Islet of Langerhans (tissue), 1 donor: ENCODE data around the gene TDRD10.

Source experiments
- FAIRE-seq: peaks from one replicate; lab custom pipeline; 2011; peaks lifted over from hg19 to GRCh38; lab: Jason Lieb, UNC

The TDRD10 gene

DNA sequence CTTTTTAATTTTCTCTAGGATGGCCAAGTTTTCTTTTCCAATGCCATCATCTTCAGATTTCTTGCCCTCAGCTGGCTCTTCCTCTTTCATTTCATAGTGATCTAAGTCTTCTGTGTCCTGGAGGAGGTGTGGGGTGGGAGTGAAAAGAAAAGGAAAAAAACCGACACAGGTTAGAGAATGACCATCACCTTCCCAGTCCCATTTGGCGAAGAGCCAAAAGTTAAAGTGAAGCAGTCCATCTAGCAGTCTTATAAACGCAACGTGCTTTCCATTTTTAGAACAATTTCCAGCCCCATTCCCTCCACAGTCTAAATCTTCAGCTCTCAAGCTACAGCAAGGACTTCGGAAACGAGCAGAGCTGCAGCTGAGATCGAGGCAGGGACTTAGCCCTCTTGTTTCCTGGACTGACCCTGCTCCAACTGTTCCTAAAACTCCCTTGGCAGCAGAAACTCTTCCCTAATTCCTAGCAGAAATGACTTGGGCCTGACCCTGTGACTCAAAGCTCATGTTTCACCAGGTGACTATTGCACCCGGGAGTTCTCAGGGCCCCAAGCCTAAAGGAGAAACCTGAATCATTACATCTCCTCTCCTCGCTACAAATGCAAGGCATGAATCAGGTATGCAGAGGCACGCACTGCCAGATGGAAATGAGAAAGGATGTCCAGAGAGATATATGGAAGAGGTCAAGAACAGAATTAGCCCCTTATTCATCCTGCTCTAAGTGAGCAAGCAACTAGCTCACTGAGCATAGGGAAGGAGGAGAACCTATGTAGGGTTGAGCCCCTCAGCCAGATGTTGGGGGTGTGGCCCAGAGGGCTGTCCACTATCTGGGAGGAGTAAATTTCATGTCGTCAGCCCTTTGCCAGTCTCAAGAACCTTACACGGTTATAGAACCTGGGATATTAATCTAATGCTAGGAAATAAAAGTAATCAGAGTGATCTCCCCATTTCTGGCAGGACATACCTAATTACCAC lies 51.3 kb downstream of the TDRD10 start:
- FAIRE-seq, result no peak

DNA sequence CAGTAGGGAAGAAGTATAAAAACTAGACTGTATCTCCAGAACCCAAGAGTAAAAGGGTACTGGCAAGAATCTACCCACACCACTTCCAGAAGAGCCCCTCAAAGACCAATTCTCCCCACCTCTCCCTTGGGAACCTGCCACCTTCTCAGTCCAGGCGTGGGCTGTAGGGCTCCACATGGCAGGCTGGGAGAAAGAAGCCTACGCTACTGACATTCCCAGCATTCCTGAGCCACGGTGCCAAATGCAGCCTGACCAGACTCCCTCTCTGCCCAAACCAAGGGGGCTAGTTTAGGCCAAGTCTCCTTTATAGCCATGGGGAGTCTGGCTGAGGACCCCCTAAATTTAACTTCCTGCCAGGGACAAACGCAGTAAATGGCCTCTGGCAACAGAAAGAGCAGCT lies 54.4 kb downstream of the TDRD10 start:
- no peak for FAIRE-seq

DNA sequence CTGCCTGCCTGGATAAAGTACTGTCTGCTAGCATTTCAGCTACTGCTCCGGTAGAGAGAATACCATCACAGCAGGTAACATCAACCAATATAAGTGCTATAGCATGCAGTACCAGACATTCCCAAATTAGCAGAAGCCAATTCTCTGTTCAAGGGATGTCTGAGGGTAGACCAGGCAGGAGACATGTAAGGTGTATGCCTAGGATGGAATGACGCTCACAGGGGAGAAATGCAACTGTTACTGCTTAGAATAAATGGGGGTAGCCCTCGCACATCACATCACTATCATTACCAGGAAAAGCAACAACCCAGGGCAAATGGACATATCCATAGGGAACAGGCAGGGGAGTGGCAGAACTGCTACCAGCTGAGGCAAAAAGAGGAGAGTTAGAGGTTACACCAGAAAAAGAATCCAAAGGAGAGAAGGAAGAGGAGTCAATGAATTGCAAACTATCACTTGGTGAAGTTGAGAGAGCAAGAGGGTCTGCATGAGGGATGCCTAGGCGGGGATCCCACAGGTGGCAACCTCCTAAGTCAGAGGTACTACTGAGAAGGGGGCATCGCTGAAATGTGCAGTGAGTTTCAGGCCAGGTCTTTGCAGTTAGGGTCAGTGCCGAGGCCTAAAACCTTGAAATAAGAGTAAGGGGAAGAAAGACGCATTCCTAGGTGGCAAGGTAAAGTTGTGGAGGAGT lies 55.4 kb downstream of the TDRD10 start:
- no peak for FAIRE-seq

DNA sequence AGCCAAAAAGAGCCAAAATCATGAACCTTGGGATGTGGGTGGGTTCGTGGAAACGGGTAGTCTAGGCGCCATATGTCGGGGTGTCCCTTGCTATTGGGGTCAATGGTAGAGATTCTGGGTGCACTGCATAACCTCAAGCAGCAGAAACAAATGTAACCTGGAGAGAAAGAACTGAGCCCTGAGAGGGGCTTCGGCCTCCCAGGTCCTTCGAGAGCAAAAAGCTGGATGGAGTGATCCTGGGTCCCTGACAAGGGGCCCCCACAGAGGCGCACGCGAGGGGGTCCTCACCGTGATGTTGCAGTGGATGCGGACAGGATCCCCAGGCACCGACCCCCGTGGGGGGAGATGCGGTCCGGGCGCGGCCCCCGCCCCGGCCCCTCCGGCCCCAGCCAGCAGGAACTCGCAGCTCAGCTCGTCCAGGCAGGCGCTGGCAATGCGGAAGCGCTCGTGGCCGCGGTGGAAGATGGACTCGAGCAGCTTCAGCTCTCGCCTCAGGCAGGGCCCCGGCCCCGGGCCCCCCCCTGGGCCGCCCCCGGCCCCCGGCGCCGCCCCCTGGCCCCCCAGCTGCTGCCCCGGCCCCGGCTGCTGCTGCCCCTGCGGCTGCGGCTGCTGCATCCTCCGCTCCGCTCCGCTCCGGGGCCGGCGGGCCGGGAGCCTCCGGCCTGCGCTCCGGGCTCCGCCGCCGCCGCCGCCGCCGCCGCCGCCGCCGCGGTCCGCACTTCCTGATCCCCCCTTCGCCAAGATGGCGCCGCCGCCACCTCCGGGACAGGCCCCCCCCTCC lies 56.1 kb downstream of the TDRD10 start, which contains the start of gene UBE2Q1:
UBE2Q1 (minus strand) TSS at position 724 of the 781 bp plus-strand sequence; CDS start at position 615, 109 bp downstream.
- FAIRE-seq, result no peak

DNA sequence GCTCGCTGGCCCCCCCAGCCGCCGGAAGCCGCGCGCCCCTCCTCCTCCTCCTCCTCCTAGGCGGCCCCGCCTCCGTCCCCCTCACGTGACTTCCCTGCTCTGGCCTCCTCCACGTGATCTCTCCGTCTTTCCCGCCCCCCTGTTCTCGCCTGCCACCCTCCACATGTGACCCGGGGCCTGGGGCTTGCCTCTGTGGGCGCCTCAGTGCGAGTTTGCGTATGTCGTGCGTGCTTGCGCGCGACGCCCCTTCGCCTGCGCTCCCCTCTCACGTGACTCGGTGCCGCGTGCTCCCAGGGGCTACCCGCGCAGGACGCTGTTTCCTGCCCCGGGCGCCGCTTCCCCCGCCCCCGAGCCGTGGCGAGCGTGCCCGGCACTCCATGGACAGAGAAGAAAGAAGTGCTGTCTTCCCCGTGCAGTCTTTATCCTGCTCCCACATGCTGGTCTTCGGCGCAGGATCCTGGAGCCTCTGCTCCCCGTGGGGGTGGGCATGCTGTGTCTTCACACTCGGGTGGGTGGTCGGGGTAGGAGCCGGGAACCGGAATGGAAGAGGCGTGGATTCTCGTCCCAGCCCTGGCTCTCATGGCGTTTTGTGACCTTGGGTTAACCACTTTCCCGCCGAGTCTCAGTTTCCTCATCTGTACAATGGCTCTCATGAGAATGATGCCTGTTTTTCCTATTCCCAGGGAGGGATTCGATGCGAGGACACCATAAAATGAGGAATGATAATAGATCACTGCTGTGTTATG lies 56.9 kb downstream of the TDRD10 start:
- no peak for FAIRE-seq

DNA sequence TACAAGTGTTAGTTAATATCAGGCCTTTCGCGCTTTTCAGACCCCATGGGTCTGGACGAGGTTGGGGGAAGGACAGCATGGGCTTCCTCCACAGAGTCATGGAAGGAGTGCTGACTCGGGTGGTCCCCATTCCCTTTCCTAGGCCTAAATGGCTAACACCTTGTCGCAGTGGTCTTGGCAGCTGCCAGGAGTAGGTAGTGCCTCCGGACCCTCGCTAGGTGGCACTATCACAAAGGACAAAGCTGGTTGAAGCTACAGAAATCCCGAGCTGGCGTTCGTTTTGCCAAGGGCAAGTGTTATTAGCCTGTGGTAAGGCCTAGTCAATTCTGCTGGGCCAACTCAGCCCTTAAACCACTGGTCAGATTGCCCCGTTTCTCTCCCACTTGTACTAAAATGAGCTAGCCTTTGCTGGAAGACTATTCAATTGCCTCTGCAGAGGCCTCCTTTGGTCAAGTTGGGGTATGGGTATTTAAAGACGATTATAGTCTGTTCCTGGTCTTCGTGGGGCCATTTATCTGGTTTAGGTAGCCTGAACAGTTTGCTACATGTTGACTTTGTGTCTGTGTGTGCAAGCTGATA lies 57.5 kb downstream of the TDRD10 start:
- FAIRE-seq, result peak; percentile 66

DNA sequence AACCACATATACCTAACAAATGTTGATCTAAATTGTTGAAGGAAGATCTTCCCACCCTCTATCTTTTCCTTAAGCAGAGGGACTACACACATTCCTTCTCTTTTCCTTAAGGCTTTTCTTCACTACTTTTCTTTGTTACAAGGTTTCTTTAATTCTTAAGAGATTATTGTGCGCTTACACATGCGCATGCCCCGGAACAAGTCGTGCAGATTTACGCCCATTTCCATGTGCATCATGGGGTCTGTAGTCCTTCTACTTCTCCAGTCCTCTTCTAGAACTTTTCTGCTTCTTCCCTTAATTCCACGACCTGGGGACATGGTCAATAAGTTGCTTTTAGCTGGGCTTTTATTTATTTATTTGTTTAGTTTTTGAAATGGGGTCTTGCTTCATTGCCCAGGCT lies 63.9 kb downstream of the TDRD10 start:
- FAIRE-seq, result no peak

DNA sequence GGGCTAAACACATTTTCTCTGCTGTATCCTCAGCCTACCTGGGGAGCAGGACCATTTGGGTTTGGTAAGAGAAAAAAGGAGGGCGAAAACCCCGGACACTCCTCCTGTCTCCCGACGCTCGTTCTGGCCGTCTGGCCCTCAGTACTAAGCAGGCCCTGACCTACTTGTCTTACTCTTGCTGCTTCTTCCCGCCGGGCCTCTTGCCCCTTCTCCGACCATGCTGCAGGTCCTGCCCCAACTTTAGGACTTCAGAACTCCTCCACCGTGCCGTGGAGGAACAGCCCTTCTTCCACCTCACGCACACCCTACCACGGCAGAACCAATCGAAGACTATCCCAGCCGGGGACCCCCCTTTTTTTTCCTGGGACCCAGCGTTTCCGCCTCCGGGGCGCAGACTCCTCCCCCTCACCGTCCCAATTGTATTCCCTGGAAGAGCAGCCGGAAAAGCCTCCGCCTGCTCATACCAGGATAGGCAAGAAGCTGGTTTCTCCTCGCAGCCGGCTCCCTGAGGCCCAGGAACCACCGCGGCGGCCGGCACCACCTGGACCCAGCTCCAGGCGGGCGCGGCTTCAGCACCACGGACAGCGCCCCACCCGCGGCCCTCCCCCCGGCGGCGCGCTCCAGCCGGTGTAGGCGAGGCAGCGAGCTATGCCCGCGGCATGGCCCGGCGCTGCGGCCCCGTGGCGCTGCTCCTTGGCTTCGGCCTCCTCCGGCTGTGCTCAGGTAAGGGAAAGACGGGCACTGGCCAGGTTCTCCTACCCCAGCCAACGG lies 65.6 kb downstream of the TDRD10 start, which contains the start of gene CHRNB2:
CHRNB2 (plus strand) TSS at position 393 of the 771 bp plus-strand sequence; CDS start at position 660, 267 bp downstream.
- no peak for FAIRE-seq

DNA sequence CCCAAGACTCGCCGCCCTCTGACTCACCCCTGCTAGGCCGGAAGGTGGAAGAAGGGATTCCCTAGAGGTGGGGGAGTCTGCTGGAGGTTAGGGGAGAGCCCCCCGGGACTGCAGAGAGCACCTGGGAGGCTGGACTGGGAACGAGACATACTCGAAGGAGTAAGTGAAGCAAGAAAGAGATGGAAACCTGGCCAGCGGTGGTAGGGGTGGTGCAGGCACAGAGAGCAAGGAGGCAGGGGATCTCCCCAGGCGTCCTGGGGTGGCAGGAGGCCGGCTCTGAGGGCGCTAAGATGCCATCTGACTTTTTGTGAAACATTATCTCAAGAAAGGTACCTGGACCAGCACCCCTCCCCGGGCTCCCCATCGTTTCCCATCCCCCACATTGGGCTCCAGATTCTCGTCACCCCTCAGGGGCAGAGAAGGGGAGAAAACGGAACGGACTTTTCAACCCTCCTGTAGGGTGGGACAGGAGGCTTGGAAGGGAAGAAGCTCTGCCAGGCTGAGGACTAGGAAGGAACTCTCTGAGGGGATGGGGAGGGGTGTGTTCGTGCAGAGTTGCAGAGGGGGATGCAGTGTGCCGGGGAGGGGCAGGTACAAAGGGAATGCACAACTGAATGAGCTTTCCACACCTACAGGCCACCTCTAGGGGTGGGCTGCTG lies 66.3 kb downstream of the TDRD10 start:
- FAIRE-seq, result no peak

DNA sequence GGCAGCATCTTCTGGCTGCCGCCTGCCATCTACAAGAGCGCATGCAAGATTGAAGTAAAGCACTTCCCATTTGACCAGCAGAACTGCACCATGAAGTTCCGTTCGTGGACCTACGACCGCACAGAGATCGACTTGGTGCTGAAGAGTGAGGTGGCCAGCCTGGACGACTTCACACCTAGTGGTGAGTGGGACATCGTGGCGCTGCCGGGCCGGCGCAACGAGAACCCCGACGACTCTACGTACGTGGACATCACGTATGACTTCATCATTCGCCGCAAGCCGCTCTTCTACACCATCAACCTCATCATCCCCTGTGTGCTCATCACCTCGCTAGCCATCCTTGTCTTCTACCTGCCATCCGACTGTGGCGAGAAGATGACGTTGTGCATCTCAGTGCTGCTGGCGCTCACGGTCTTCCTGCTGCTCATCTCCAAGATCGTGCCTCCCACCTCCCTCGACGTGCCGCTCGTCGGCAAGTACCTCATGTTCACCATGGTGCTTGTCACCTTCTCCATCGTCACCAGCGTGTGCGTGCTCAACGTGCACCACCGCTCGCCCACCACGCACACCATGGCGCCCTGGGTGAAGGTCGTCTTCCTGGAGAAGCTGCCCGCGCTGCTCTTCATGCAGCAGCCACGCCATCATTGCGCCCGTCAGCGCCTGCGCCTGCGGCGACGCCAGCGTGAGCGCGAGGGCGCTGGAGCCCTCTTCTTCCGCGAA lies 69.4 kb downstream of the TDRD10 start:
- no peak for FAIRE-seq

DNA sequence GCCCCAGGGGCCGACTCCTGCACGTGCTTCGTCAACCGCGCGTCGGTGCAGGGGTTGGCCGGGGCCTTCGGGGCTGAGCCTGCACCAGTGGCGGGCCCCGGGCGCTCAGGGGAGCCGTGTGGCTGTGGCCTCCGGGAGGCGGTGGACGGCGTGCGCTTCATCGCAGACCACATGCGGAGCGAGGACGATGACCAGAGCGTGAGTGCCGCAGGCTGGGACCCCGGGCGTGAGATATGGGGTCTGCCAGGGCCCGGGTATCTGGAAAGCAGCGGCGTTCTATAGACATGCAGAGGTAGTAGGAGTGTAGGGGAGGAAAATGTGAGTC lies 69.9 kb downstream of the TDRD10 start:
- FAIRE-seq, result no peak

DNA sequence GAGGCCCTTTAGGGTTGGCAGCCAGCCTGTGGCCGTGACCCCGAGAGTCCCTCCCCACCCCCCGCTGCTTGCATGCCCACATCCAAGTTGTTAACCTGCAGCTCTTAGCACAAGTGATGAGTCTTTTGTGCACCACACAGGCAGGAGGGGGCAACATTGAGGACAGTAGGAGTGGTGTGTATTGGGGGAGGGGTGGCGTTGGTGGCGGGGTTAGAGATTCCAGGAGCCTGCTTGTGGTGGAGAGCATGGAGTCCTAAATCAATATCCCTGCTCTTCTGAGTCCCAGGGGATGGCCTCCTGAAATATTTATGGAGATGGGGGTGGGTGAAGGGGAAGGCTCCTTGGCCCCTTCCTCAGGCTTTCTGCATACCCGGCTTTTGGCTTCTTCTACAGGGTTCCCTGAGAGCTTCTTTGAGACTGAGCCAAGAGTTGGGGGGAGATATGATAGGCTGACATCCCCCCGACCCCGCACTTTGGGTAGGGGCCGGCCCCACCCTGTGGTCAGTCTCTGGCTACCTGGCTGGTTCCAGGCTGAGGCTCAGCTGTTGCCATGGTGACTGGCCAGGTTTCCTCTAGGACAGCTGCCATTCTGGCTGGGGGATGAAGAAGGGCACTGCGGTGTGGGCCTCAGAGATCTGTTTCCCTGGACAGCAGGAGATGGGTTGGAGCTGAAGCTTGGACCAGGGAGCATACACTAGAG lies 70.6 kb downstream of the TDRD10 start:
- FAIRE-seq, result no peak

DNA sequence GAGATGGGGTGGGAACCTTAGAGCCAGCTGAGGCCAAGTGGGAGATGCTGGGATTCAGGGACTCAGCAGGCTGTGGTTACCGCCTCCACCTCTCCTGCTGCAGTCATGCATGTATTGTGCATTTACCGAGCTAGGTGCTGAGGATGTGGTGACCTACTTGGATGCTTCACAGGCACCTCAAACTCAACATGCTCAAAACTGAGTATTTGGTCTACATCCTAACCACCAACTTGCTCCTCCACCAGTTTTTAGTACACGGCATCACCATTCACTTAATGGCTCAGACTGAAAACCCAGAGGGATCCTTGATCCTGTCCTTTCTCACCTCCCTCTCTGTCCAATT lies 71.1 kb downstream of the TDRD10 start:
- no peak for FAIRE-seq

DNA sequence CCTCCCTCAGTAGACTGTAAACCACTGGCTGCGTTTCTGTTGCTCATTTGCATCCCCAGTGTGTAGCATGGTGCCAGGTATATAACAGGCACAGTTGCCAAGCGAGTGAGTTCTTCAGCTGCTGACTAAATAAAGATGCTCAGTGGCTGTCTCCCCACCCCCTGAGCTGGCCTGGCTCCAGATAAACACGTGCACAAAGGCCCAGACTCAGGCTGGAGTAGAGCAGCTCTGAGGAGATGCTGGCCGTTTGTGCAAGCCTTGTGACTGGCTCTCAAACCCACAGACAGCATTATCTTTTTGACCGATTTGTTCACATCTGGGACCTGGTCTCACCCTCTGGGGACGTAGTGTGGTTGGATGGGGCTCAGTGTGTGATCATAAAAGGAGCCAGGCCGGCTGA lies 72.7 kb downstream of the TDRD10 start:
- no peak for FAIRE-seq

DNA sequence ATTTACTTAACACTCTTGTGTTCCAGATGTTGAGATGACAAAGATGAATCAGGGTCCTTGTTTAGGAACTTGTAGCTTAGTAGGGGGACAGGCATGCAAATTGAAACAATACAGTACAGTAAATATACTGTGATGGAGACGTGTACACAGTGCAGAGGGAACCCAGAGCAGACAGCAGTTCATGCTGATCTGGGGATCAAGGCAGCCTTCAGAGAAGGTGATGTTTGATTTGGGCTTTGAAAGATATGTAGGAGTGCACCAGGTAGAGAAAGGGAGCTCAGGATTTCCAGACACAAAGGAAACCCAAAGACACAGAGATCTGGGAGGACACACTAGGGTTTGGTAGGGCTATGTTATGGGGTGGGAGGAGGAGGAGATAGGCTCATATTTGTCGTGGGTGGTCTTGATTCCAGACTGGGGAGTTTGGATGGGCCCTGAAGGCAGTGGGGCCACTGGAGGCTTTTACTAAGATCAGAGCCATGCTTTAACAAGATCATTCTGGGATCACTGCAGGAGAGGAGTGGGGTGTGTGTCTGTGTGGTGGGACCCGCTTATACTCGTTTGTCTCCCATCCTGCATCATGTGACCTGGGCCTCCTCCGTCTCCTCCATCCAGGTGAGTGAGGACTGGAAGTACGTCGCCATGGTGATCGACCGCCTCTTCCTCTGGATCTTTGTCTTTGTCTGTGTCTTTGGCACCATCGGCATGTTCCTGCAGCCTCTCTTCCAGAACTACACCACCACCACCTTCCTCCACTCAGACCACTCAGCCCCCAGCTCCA lies 73.3 kb downstream of the TDRD10 start:
- FAIRE-seq, result no peak

DNA sequence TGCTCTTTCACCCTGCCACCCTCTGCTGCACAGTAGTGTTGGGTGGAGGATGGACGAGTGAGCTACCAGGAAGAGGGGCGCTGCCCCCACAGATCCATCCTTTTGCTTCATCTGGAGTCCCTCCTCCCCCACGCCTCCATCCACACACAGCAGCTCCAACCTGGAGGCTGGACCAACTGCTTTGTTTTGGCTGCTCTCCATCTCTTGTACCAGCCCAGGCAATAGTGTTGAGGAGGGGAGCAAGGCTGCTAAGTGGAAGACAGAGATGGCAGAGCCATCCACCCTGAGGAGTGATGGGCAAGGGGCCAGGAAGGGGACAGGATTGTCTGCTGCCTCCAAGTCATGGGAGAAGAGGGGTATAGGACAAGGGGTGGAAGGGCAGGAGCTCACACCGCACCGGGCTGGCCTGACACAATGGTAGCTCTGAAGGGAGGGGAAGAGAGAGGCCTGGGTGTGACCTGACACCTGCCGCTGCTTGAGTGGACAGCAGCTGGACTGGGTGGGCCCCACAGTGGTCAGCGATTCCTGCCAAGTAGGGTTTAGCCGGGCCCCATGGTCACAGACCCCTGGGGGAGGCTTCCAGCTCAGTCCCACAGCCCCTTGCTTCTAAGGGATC lies 74.0 kb downstream of the TDRD10 start:
- no peak for FAIRE-seq

DNA sequence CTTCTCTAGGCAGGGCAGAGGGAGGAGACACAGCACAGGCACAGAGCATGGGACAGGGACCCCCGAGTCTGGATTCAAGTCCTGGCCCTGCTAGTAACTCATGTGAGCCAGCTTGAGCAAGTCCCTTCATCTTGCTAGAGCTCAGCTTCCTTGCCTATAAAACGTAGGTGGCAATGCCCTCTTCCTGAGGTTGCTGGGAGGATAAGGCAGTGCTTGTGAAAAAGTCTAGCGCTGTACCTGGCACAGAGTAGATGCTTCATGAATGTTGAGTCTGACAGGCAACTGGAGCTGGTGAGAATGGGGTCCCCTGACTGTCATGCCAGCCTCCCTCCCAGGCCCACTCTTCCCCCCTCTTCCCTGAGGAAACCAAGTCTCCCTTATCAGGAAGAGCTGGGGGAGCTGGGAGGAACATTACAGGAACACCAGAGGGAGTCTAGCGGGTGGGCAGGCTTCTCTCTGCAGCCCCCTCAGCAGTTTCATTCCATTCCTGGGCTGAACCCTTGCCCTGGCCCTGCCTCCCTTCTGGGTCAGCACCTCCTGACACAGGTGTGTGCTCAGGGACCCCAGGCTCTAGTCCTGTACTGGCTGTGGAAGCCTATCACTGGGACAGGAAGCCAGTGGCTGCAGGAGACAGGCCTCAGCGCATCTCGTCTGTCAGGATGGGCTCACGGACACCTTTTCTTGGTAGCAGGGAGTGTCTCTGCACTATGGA lies 75.5 kb downstream of the TDRD10 start:
- FAIRE-seq, result no peak
